ENCODE data around the gene TP53I13. TPM values are rescaled to one million over a fixed set of nuclear protein-coding genes. Genes with fewer than 3 reads are reported as not detected.

Gene TP53I13
- total and polyA plus RNA-seq, 2 of the 13 experiments (the other 11 are each of a cell fraction or from before 2014, with no cell fraction given): 16.9 to 25.7 TPM

GRCh38 chr17:29589524-29590410, 21.3 kb downstream of the TP53I13 start, which contains the start of gene GIT1 (continued):
- TF ChIP-seq MLXIP (CRISPR knock-in tag; IDR thresholded peaks at IDR 0.05; ENCODE audit: borderline replicate concordance) (no peak), ZNF83 (CRISPR knock-in tag; IDR thresholded peaks at IDR 0.05; ENCODE audit: borderline replicate concordance) (no peak), ZNF263 (CRISPR knock-in tag; IDR thresholded peaks at IDR 0.05) (no peak), FOXP1 (IDR thresholded peaks at IDR 0.05) (no peak), FOXP1 (CRISPR knock-in tag; IDR thresholded peaks at IDR 0.05) (no peak), GABPB1 (CRISPR knock-in tag; IDR thresholded peaks at IDR 0.05) (peak; percentile 58; the same call in 1 of the 2 replicates), ZNF414 (CRISPR knock-in tag; IDR thresholded peaks at IDR 0.05) (no peak), NFKB2 (CRISPR knock-in tag; IDR thresholded peaks at IDR 0.05; ENCODE audit: borderline replicate concordance) (no peak), ZNF768 (CRISPR knock-in tag; IDR thresholded peaks at IDR 0.05) (peak; percentile 58; the same call in 1 of the 2 replicates), CEBPZ (IDR thresholded peaks at IDR 0.05; ENCODE audit: low read length) (no peak), TBX2 (CRISPR knock-in tag; IDR thresholded peaks at IDR 0.05; ENCODE audit: borderline replicate concordance) (peak; percentile 45), E2F2 (CRISPR knock-in tag; IDR thresholded peaks at IDR 0.05; ENCODE audit: borderline replicate concordance) (no peak), ZNF331 (CRISPR knock-in tag; IDR thresholded peaks at IDR 0.05) (no peak), ZNF512 (CRISPR knock-in tag; IDR thresholded peaks at IDR 0.05) (no peak), SMARCE1 (IDR thresholded peaks at IDR 0.05; ENCODE audit: borderline replicate concordance) (no peak), SIN3A (IDR thresholded peaks at IDR 0.05; ENCODE audit: borderline replicate concordance, low read depth, low read length) (0 out of 2 replicates have a peak, but pooled peaks have one; percentile 63), DPF2 (CRISPR knock-in tag; IDR thresholded peaks at IDR 0.05; ENCODE audit: borderline replicate concordance, low read depth) (no peak)

Data from HepG2 (cell line).